ENCODE data around the gene RBPJL. TPM values are rescaled to one million over a fixed set of nuclear protein-coding genes. Genes with fewer than 3 reads are reported as not detected.
A peak's percentile ranks its signal among the peaks of the same experiment; 100 is the strongest.

The RBPJL gene
- total and polyA plus RNA-seq, 3 donors from 2014 or later = 0.26 to 1.1 (median 0.43) TPM

- no peaks in the 10 kb centered on the region for H3K9me3 ChIP-seq
- H3K4me3 ChIP-seq = no peak overlapping the region
- TF ChIP-seq POLR2A (IDR thresholded peaks at IDR 0.05) (no peak), CTCF (IDR thresholded peaks at IDR 0.05) (no peak)
- DNase-seq = no peak
- H3K36me3 ChIP-seq (ENCODE audit: low read depth, missing control alignments) = no peaks in the 10 kb centered on the region
- intact Hi-C loops (cut with DNase I; ENCODE audit: low total_unique reads) = no loop called here
- no peaks in the 10 kb centered on the region for H3K4me1 ChIP-seq
- H3K27me3 ChIP-seq = no peaks in the 10 kb centered on the region
- H3K27ac ChIP-seq = no peak overlapping the region
- WGBS, 2 donors = 42 to 79% methylated on average over 3 to 4 of the region's 4 CpGs
Observed at GRCh38 chr20:45283551-45284057, 23.0 kb upstream of the RBPJL start.

DNA sequence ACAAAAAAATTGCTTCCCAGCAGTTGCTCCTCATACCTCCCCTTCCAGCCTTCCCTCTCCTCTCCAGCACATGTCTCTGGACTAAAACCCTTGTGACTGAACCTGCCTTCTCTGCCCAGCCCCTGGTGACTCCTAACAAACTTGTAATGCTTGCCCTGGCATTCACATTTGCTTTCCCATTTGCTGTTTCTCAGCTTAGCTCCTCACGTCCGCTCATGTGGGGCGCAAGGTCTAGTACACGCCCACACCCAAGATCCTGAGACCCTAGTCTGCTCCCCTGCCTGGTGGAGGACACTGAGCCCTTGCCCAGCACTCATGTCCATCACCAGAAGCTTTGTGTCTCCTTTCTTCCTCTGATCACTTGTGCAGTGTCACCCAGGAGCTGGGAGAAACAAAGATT, 18.3 kb upstream of the RBPJL start:
- TF ChIP-seq CTCF (IDR thresholded peaks at IDR 0.05) (no peak), POLR2A (IDR thresholded peaks at IDR 0.05) (no peak)
- H3K4me3 ChIP-seq = no peak overlapping the region
- no peaks in the 10 kb centered on the region for H3K9me3 ChIP-seq
- H3K27ac ChIP-seq = no peak overlapping the region
- 80 to 91% methylated on average over 4 of the region's 4 CpGs for WGBS, 2 donors
- H3K36me3 ChIP-seq (ENCODE audit: low read depth, missing control alignments) = no peaks in the 10 kb centered on the region
- no peak for DNase-seq
- no peaks in the 10 kb centered on the region for H3K27me3 ChIP-seq
- no peaks in the 10 kb centered on the region for H3K4me1 ChIP-seq
- intact Hi-C loops (cut with DNase I; ENCODE audit: low total_unique reads) = no loop called here

GRCh38 chr20:45288860-45289259, 17.8 kb upstream of the RBPJL start:
- H3K9me3 ChIP-seq = no peaks in the 10 kb centered on the region

DNA sequence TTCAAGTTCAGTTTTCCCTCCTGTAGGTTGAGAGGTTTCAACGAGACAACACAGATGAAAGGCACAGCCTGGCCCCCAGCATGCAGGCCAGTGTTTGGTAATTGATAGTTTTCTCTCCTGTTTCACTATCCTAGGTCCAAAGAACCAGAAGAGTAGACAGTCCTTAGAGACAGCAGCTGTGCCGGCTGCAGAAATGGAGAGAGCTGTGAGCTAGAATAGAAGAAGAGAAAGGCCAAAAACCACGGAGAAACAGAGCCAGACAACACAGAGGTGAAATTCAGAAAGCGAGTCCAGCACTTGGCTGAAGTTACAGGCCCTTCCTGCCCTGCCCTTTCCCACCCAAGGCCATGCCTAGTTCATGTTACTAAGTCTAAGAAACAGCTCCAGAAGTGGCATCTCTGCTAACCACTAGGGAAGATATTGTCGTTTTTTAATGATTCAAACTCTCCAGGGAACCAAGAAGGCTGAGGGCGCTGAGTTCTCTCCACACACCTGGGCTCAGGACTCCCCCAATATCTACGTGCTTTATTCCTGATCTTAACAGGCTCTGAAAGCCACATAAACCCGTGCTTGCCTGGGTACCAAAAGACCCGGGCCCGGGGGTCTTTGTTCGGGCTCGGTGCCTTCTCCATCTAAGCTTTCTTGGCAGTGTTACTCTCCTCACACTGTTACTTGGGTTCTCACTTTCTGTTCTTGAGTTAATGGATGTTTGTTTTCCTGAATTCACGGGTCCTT, 16.5 kb upstream of the RBPJL start:
- WGBS, 2 donors = 66 to 72% methylated on average over 13 of the region's 13 CpGs

More at GRCh38 chr20:45288860-45289259, 17.8 kb upstream of the RBPJL start:
- Histone ChIP-seq H3K27me3 (no peaks in the 10 kb centered on the region), H3K27ac (no peak overlapping the region), H3K4me3 (no peak overlapping the region), H3K36me3 (ENCODE audit: low read depth, missing control alignments) (no peaks in the 10 kb centered on the region), H3K4me1 (no peaks in the 10 kb centered on the region)
- TF ChIP-seq POLR2A (IDR thresholded peaks at IDR 0.05) (no peak), CTCF (IDR thresholded peaks at IDR 0.05) (no peak)
- 80 to 88% methylated on average over 5 of the region's 5 CpGs for WGBS, 2 donors
- DNase-seq = no peak
- intact Hi-C loops (cut with DNase I; ENCODE audit: low total_unique reads) = no loop called here

GRCh38 chr20:45290677-45291355, 15.8 kb upstream of the RBPJL start:
- Histone ChIP-seq H3K4me3 (no peak overlapping the region), H3K36me3 (ENCODE audit: low read depth, missing control alignments) (no peaks in the 10 kb centered on the region), H3K4me1 (no peaks in the 10 kb centered on the region), H3K27ac (no peak overlapping the region), H3K9me3 (no peaks in the 10 kb centered on the region), H3K27me3 (no peaks in the 10 kb centered on the region)
- TF ChIP-seq CTCF (IDR thresholded peaks at IDR 0.05) (peak; percentile 41 to 87 (median 76)), POLR2A (IDR thresholded peaks at IDR 0.05) (no peak)
- peak; percentile 89 for DNase-seq
- 27 to 31% methylated on average over 7 to 8 of the region's 8 CpGs for WGBS, 2 donors
- intact Hi-C loops (cut with DNase I; ENCODE audit: low total_unique reads) = no loop called here

More for the DNA sequence above, 16.5 kb upstream of the RBPJL start:
- Histone ChIP-seq H3K36me3 (ENCODE audit: low read depth, missing control alignments) (no peaks in the 10 kb centered on the region), H3K4me1 (no peaks in the 10 kb centered on the region), H3K27me3 (no peaks in the 10 kb centered on the region), H3K27ac (no peak overlapping the region), H3K4me3 (no peak overlapping the region), H3K9me3 (no peaks in the 10 kb centered on the region)
- intact Hi-C loops (cut with DNase I; ENCODE audit: low total_unique reads) = no loop called here
- TF ChIP-seq POLR2A (IDR thresholded peaks at IDR 0.05) = no peak
- DNase-seq = no peak

Measured in testis (tissue), 3 donors.